Heart left ventricle (tissue), 16 donors: ENCODE measurements around the gene PHAF1. TPM values are rescaled to one million over a fixed set of nuclear protein-coding genes. Genes with fewer than 3 reads are reported as not detected.

Experiments used
- ATAC-seq, 4 donors: fragments of 200-7000 bp; cut with Tn5 transposase; one replicate each; pipeline ENCODE4 v1.9.1; 2020 to 2022; ENCODE audit warnings: moderate library complexity in 4 of 4, mild to moderate bottlenecking in 3 of 4, moderate number of reproducible peaks in 1 of 4
- DNase-seq, 5 donors: peaks; one replicate each; pipeline ENCODE4 v3.0.0-alpha.2; 2020
- H3K27ac ChIP-seq, 12 donors: fragments of 200-600 bp; sonication (generic) in 4 of 12; one replicate each; pipeline versions ENCODE4 v1.5.0 to v1.8.0; 2016 to 2022; ENCODE audit warnings: mild to moderate bottlenecking in 2 of 12
- H3K27me3 ChIP-seq, 9 donors: fragments of 200-600 bp; sonication (generic) in 2 of 9; one replicate each; pipeline versions ENCODE4 v1.5.1 to v1.8.0; 2016 to 2022; ENCODE audit warnings: mild to moderate bottlenecking in 3 of 9
- H3K36me3 ChIP-seq, 9 donors: fragments of 200-600 bp; sonication (generic) in 2 of 9; one replicate each; pipeline versions ENCODE4 v1.5.0 to v1.8.0; 2018 to 2022; ENCODE audit warnings: mild to moderate bottlenecking in 2 of 9
- H3K4me1 ChIP-seq, 12 donors: fragments of 200-600 bp; sonication (generic) in 4 of 12; one replicate each; pipeline versions ENCODE4 v1.5.0 to v1.8.0; 2016 to 2022; ENCODE audit warnings: mild to moderate bottlenecking in 3 of 12
- H3K4me3 ChIP-seq, 12 donors: fragments of 200-600 bp; sonication (generic) in 4 of 12; one replicate each; pipeline versions ENCODE4 v1.5.0 to v1.8.0; 2017 to 2022; ENCODE audit warnings: mild to moderate bottlenecking in 9 of 12, moderate library complexity in 4 of 12
- H3K9me3 ChIP-seq, 12 donors: fragments of 200-600 bp; sonication (generic) in 4 of 12; one replicate each; pipeline versions ENCODE4 v1.5.0 to v1.8.0; 2016 to 2022; ENCODE audit warnings: mild to moderate bottlenecking in 1 of 12
- POLR2A ChIP-seq, 2 donors: fragments of 450-650 bp; IDR thresholded peaks; one replicate each; pipeline ENCODE4 v1.6.1; 2017; ENCODE audit warnings: antibody characterized with exemption in 2 of 2, mild to moderate bottlenecking in 2 of 2, moderate library complexity in 2 of 2
- WGBS, 4 donors: extraction: QIAGEN DNeasy Blood & Tissue Kit in 2 of 4; methylation state at CpG; one replicate each; pipeline versions ENCODE4 v1.1.5 to v1.1.7; 2013 to 2018; 5-methylcytosine and 5-hydroxymethylcytosine counted together
- intact Hi-C, 10 donors: fragments of 100-400 bp; cut with DNase I; formaldehyde crosslinking; loops; one replicate each; pipeline versions ENCODE4 v1.11.1 to v1.14.2; 2022
- polyA plus RNA-seq, 2 donors: library from polyadenylated mRNA; stranded (reverse); fragments of 200-250 nt; gene quantifications; one replicate each; pipeline ENCODE4 v1.2.3, GENCODE V29; 2013
- total RNA-seq, 9 donors: library from RNA; depleted of rRNA in 2 of 9; stranded (reverse); fragments of >200 nt in 2 of 9; fragmentation: NEBNext Ultra II Directional in 3 of 9; extraction: Animal tissue kit (Norgen Biotek cat#: 25700) in 3 of 9; gene quantifications; one replicate each; pipeline versions ENCODE4 v1.1.0 to v1.2.4, GENCODE V29; 2016 to 2023
- TF ChIP-seq, protein P1 (sequence below), 12 donors: fragments of 200-600 bp; sonication (generic) in 4 of 12; IDR thresholded peaks; one replicate each; pipeline versions ENCODE4 v1.5.0 to v1.8.0; 2018 to 2022; ENCODE audit warnings: antibody characterized with exemption in 12 of 12, mild to moderate bottlenecking in 5 of 12
- donor health status: ischemic (EF 13 %, LVEDD 7.1; RV severe dilation, severe dysfunction).
- donor health status: healthy with polysubstance abuse.
- donor health status: DM: no; HTN: yes; CAD: no.
- donor health status: DM: no; HTN: no; CAD: no.
- donor health status: ischemic (EF 25% LVEDD 6.9; RV normal size, moderate dysfunction).
- donor health status: ischemic (EF 25% LVEDD 5.7; RV mildly dilated, moderate dysfunction).
- donor health status: healthy.
- donor health status: DM: yes; HTN: yes; CAD: no.
- donor health status: ischemic (EF 35%, LVEDD 5.7; RV mildly dilated, moderate dysfunction).
- donor health status: nonischemic (EF 11% LVEDD 7.7; RV severe dilation, severe dysfunction).
- donor health status: DM: yes; HTN: yes; CAD: no.
- donor health status: PGD.
- donor health status: ischemic (EF 29% LVEDD 5.4; RV normal size, mild dysfunction).
- donor health status: nonischemic (EF 23%, LVEDD 6.1; RV moderate dilation, normal function).

PHAF1 gene
- total and polyA plus RNA-seq, 11 donors, result 5.6 to 17.8 (median 11.6) TPM

DNA sequence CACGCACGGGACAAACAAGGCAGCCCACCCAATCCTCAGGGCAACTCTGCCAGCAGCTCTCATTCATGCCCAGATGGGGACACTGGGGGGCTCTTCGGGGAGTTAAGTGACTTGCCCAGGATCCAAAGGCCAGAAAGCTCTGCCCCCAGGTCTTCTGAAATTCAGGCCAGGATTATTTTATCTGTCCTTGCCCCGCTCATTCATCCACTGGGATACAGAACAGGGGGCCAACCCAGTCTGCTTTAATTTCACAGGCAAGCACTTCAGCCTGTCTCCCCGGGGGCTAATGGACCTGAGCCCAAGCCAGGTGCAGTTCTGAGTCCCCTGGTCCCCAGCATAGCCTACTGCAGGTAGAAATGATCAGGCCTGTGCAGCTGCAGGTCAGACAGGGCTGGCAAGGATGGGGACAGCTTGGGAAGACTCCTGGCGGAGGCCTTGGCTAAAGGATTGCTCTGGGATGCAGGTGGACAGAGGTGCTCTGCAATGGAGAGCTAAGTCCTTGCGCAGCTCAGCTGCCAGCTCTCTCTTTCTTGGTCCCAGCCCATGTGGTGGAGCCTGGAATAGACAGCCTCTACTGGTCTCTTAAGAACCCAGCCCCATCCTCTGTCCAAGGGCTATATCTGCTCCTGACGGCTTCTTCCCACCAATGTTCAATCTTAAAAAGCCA lies 41.8 kb downstream of the PHAF1 start:
- TF ChIP-seq, protein P1, sequence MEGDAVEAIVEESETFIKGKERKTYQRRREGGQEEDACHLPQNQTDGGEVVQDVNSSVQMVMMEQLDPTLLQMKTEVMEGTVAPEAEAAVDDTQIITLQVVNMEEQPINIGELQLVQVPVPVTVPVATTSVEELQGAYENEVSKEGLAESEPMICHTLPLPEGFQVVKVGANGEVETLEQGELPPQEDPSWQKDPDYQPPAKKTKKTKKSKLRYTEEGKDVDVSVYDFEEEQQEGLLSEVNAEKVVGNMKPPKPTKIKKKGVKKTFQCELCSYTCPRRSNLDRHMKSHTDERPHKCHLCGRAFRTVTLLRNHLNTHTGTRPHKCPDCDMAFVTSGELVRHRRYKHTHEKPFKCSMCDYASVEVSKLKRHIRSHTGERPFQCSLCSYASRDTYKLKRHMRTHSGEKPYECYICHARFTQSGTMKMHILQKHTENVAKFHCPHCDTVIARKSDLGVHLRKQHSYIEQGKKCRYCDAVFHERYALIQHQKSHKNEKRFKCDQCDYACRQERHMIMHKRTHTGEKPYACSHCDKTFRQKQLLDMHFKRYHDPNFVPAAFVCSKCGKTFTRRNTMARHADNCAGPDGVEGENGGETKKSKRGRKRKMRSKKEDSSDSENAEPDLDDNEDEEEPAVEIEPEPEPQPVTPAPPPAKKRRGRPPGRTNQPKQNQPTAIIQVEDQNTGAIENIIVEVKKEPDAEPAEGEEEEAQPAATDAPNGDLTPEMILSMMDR (IDR thresholded peaks at IDR 0.05), result no peak
- no peak for TF ChIP-seq POLR2A (IDR thresholded peaks at IDR 0.05)
- no peak for DNase-seq
- peaks cover 0 to 30% (median 16%) of the 10 kb centered on the region in 12 donors for H3K4me1 ChIP-seq
- H3K4me3 ChIP-seq, result peak overlapping the region in 8 of 12 donors; percentile 63 to 75 (median 68)
- H3K27me3 ChIP-seq, result peaks cover 0 to 17% (median 0%) of the 10 kb centered on the region in 9 donors
- peak overlapping the region in 9 of 12 donors; percentile 79 to 93 (median 85) for H3K27ac ChIP-seq
- WGBS, 4 donors, result 51 to 73% (median 55%) methylated on average over 7 to 8 of the region's 8 CpGs
- intact Hi-C loops, result loop anchor here in 5 of 10 donors (2.0 to 10.0 kb wide), 3 partner anchors 137 to 257 kb away; no protein-coding TSS in a partner anchor
- H3K36me3 ChIP-seq, result peaks cover 0 to 28% (median 18%) of the 10 kb centered on the region in 9 donors
- H3K9me3 ChIP-seq, result no peaks in the 10 kb centered on the region
- no peak for ATAC-seq

DNA sequence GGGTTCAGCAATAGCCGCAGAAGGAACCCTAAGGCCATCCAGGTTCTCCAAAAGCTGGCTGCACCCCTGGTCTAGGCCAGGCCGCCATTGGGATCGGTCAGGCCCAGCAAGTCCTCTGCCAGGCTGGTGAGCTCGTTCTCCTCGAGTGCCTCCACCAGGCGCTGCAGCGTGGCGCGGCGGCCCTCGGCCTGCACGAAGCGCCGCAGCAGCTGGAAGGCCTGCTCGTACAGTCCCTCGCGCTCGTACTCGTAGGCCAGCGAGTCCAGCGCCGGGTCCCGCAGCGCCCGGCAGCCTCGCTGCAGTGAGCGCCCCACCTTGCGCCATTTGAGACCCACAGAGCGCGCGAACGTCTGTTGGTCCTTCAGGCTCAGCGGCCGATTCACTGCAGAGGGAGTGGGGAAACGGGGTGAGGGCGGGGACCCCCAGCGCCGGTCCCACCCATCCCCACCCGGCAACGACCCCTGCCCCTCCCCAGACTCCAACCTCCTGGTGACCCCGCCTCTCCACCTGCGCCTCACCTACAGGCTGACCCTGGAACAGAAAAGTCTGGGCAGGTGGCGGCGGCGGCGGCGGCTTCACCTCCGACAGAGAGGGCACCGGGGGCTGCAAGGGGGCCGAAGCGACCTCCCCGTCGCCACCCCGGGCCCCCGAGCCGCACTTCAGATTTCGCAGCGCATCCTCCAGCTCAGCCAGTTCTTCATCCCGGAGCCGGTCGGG lies 45.0 kb downstream of the PHAF1 start:
- 17 to 39% (median 34%) methylated on average over 19 to 61 of the region's 61 CpGs for WGBS, 4 donors
- H3K36me3 ChIP-seq, result peaks cover 0 to 5% (median 0%) of the 10 kb centered on the region in 9 donors
- no peak for TF ChIP-seq POLR2A (IDR thresholded peaks at IDR 0.05)
- TF ChIP-seq, protein P1 (IDR thresholded peaks at IDR 0.05), result no peak
- H3K4me3 ChIP-seq, result peak overlapping the region in 9 of 12 donors; percentile 14 to 40 (median 18)
- no peak for ATAC-seq
- intact Hi-C loops, result loop anchor here in 8 of 10 donors (1.0 to 10.0 kb wide), 7 partner anchors 47 to 260 kb away; partner anchors contain the start of genes CBFB (in 1 of the 8) and PHAF1 (in 1 of the 8)
- H3K9me3 ChIP-seq, result no peaks in the 10 kb centered on the region
- H3K27ac ChIP-seq, result no peak overlapping the region
- peaks cover 0 to 17% (median 0%) of the 10 kb centered on the region in 9 donors for H3K27me3 ChIP-seq
- peaks cover 0 to 44% (median 25%) of the 10 kb centered on the region in 12 donors for H3K4me1 ChIP-seq
- DNase-seq, result peak in 1 of 5 donors; percentile 63

DNA sequence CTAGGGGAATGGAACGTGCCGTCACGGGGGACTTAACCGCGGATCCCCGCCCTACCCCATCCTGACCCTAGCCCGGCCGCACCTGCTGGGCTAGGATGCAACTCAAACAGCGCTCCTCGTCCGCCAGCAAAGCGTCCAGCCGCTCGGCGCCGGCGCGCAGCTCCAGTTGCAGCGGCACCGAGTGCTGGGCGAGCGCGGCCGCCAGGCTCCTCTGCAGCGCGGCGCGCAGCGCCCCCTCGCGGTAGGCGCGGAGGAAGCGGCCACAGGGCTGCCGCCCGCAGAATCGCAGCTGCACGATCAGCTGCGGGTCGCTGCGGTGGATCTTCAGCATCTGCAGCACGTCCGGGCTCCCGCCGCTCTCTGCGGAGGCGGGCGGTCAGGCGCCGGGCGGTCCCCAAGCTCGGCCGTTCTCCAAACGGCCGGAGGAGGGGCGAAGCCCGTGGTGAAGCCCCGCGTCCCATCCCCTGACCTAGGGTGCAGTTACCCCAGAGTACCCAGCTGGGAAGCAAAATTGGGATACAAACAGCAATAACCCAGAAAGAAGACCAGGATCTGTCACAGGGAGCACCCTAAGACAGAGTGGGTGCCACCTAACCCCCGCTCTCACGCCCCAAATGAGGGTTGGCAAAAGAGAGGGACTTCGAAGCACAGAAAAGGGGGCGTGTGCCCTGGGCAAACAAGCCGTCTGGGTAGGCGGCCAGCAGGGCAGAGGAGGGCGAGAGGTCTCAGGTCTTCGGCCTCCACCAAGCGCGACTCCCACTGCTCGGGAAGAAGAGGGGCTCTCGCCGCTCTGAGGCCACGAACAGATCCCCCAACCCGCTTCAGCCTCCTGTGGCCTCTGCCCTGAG lies 45.8 kb downstream of the PHAF1 start:
- TF ChIP-seq POLR2A (IDR thresholded peaks at IDR 0.05), result peak in 1 of 2 donors; percentile 29
- TF ChIP-seq, protein P1 (IDR thresholded peaks at IDR 0.05), result peak; percentile 91 to 99 (median 97)
- Histone ChIP-seq H3K36me3 (peaks cover 0 to 5% (median 0%) of the 10 kb centered on the region in 9 donors), H3K27ac (no peak overlapping the region), H3K4me3 (peak overlapping the region in 9 of 12 donors; percentile 14 to 40 (median 18)), H3K27me3 (peaks cover 0 to 10% (median 0%) of the 10 kb centered on the region in 9 donors), H3K9me3 (no peaks in the 10 kb centered on the region), H3K4me1 (peaks cover 0 to 42% (median 25%) of the 10 kb centered on the region in 12 donors)
- ATAC-seq (peak in 3 of 4 donors; percentile 45 to 60 (median 57)), DNase-seq (peak; percentile 67 to 91 (median 79))
- 10 to 56% (median 15%) methylated on average over 18 to 74 of the region's 74 CpGs for WGBS, 4 donors
- intact Hi-C loops, result loop anchor here in 9 of 10 donors (1.0 to 10.0 kb wide), 8 partner anchors 48 to 261 kb away; partner anchors contain the start of genes CBFB (in 1 of the 9) and PHAF1 (in 1 of the 9)
